PC-9 (cell line): Measurements from ENCODE around the gene TES. TPM values are rescaled to one million over a fixed set of nuclear protein-coding genes. Genes with fewer than 3 reads are reported as not detected.

ENCODE experiments used
- BruUV-seq: library from RNA; stranded (reverse); fragments of 400-500 nt; replicated peaks from 2 replicates; lab custom pipeline; 2021; lab: Mats Ljungman, UMichigan
- CTCF ChIA-PET: fragments of 300-600 bp; sonication (Branson Sonifier 250); formaldehyde crosslinking; loops from one replicate; lab custom pipeline; 2022; ENCODE audit warnings: antibody characterized with exemption; lab: Charles Lee
- POLR2A ChIA-PET: fragments of 300-600 bp; sonication (Branson Sonifier 250); formaldehyde crosslinking; loops from one replicate; lab custom pipeline; 2022; ENCODE audit warnings: antibody characterized with exemption; ENCODE audit not compliant: unreplicated experiment; lab: Charles Lee
- DNase-seq, 2 experiments: peaks; one replicate each; pipeline versions ENCODE4 v3.0.0 to v3.0.0-alpha.2; 2015 to 2022; ENCODE audit warnings: mixed read lengths in 1 of 2
- H2AFZ ChIP-seq: fragments of 200-600 bp; sonication (generic); 2 replicates; pipeline ENCODE4 v1.8.1; 2017; ENCODE audit warnings: antibody characterized with exemption
- H3F3A ChIP-seq: fragments of 200-600 bp; sonication (generic); 2 replicates; pipeline ENCODE4 v1.8.1; 2017; ENCODE audit warnings: antibody characterized with exemption, mild to moderate bottlenecking, low read depth; ENCODE audit not compliant: insufficient read depth
- H3K27ac ChIP-seq: fragments of 200-600 bp; sonication (generic); 2 replicates; pipeline ENCODE4 v1.6.1; 2016; ENCODE audit warnings: mixed run types
- H3K27me3 ChIP-seq: fragments of 200-600 bp; sonication (generic); 2 replicates; pipeline ENCODE4 v1.6.1; 2016; ENCODE audit warnings: low read depth, mixed run types; ENCODE audit not compliant: insufficient read depth
- H3K36me3 ChIP-seq: fragments of 200-600 bp; sonication (generic); 2 replicates; pipeline ENCODE4 v1.6.1; 2016; ENCODE audit warnings: low read depth, mixed run types
- H3K4me1 ChIP-seq: fragments of 200-600 bp; sonication (generic); replicated peaks from 2 replicates; pipeline ENCODE4 v1.6.1; 2016; ENCODE audit warnings: mixed run types; ENCODE audit not compliant: insufficient read depth
- H3K4me2 ChIP-seq: fragments of 200-600 bp; sonication (generic); 2 replicates; pipeline ENCODE4 v1.6.1; 2017; ENCODE audit warnings: mixed run types
- H3K4me3 ChIP-seq: fragments of 200-600 bp; sonication (generic); 2 replicates; pipeline ENCODE4 v1.6.1; 2016; ENCODE audit warnings: mixed run types
- H3K79me2 ChIP-seq: fragments of 200-600 bp; sonication (generic); 2 replicates; pipeline ENCODE4 v1.6.1; 2017; ENCODE audit warnings: low read depth, mixed run types
- H3K9me2 ChIP-seq: fragments of 200-600 bp; sonication (generic); 2 replicates; pipeline ENCODE4 v1.8.1; 2017; ENCODE audit warnings: mild to moderate bottlenecking; ENCODE audit not compliant: insufficient read depth
- H3K9me3 ChIP-seq: fragments of 200-600 bp; sonication (generic); 2 replicates; pipeline ENCODE4 v1.8.1; 2016; ENCODE audit warnings: low read depth; ENCODE audit not compliant: insufficient read depth
- H4K20me1 ChIP-seq: fragments of 200-600 bp; sonication (generic); 2 replicates; pipeline ENCODE4 v1.8.1; 2017; ENCODE audit not compliant: insufficient read depth
- CTCF ChIP-seq: fragments of 200-600 bp; sonication (generic); conservative IDR thresholded peaks from 2 replicates; pipeline ENCODE4 v1.6.1; 2017; ENCODE audit warnings: mixed run types, antibody characterized with exemption, mild to moderate bottlenecking, moderate library complexity
- EZH2 ChIP-seq: fragments of 200-600 bp; sonication (generic); IDR thresholded peaks from 2 replicates; pipeline ENCODE4 v1.8.0; 2017; ENCODE audit warnings: antibody characterized with exemption, low read depth
- intact Hi-C: fragments of 100-400 bp; cut with micrococcal nuclease; formaldehyde crosslinking; loops from one replicate; pipeline ENCODE4 v1.10.0; 2022; ENCODE audit not compliant: unreplicated experiment
- total RNA-seq: library from RNA; stranded (reverse); gene quantifications from 2 replicates; pipeline ENCODE4 v1.2.3, GENCODE V29; 2021

TES gene
- total RNA-seq, 1 experiment from 2014 or later, result 210 TPM

GRCh38 chr7:116209561-116210070 is 723 bp upstream of the TES start:
- Histone ChIP-seq H3K79me2 (peaks cover 38% of the 10 kb centered on the region), H4K20me1 (peaks cover 4% of the 10 kb centered on the region; the same call in 1 of the 2 replicates), H3K4me1 (peaks cover 30% of the 10 kb centered on the region), H2AFZ (peak overlapping the region; percentile 59), H3K4me3 (peak overlapping the region; percentile 87; the same call in 1 of the 2 replicates), H3K4me2 (peak overlapping the region; percentile 79), H3F3A (peaks cover 28% of the 10 kb centered on the region), H3K9me3 (no peaks in the 10 kb centered on the region), H3K27ac (peak overlapping the region; percentile 99; the same call in 1 of the 2 replicates), H3K9me2 (no peaks in the 10 kb centered on the region), H3K27me3 (no peaks in the 10 kb centered on the region), H3K36me3 (peaks cover 24% of the 10 kb centered on the region; the same call in 1 of the 2 replicates)
- TF ChIP-seq CTCF (no peak), EZH2 (no peak)
- BruUV-seq, result no TSS peak
- no peak for DNase-seq
- CTCF ChIA-PET, result interaction anchor here (0.6 kb wide), 1 partner anchor 27 kb away, joined by 3 read pairs; no protein-coding TSS in a partner anchor
- intact Hi-C loops, result loop anchor here (1.0 to 2.0 kb wide), 4 partner anchors 9 to 463 kb away; partner anchors contain the start of gene MET
- POLR2A ChIA-PET, result interaction anchor here (0.5 to 1.7 kb wide), 8 partner anchors 33 to 553 kb away, joined by 3 to 20 read pairs (median 4); no protein-coding TSS in a partner anchor

GRCh38 chr7:116211006-116211912 is 920 bp downstream of the TES start:
- Histone ChIP-seq H3K27me3 (no peaks in the 10 kb centered on the region), H3K27ac (peak overlapping the region; percentile 99), H3K4me2 (peak overlapping the region; percentile 79), H3K9me3 (no peaks in the 10 kb centered on the region; the same call in 1 of the 2 replicates), H4K20me1 (peaks cover 4% of the 10 kb centered on the region; the same call in 1 of the 2 replicates), H2AFZ (peak overlapping the region; percentile 56), H3F3A (peaks cover 32% of the 10 kb centered on the region), H3K9me2 (no peaks in the 10 kb centered on the region), H3K79me2 (peaks cover 55% of the 10 kb centered on the region), H3K36me3 (peaks cover 29% of the 10 kb centered on the region; the same call in 1 of the 2 replicates), H3K4me3 (peak overlapping the region; percentile 87), H3K4me1 (peaks cover 46% of the 10 kb centered on the region)
- ChIA-PET POLR2A (interaction anchor here (0.5 to 1.7 kb wide), 19 partner anchors 17 to 1443 kb away, joined by 3 to 13 read pairs (median 4); partner anchors contain the start of gene CAV2), CTCF (interaction anchor here (0.6 to 0.7 kb wide), 2 partner anchors 47 to 65 kb away, joined by 3 to 5 read pairs; no protein-coding TSS in a partner anchor)
- BruUV-seq, result TSS peak; percentile 99
- DNase-seq, result peak; percentile 92 to 93
- intact Hi-C loops, result loop anchor here (1.0 to 2.0 kb wide), 3 partner anchors 22 to 921 kb away; no protein-coding TSS in a partner anchor
- TF ChIP-seq EZH2, result no peak
- no peak for TF ChIP-seq CTCF
